ENCODE data around the gene RPL3.

The RPL3 gene

GRCh38 chr22:39317084-39317774, 2.2 kb downstream of the RPL3 start:
- DNase-seq (ENCODE audit: low read depth), result no peak

GRCh38 chr22:39316440-39317083, 2.9 kb downstream of the RPL3 start:
- no peak for DNase-seq (ENCODE audit: low read depth)

- no peak for DNase-seq (ENCODE audit: low read depth)
Measured at GRCh38 chr22:39315389-39315788, 4.0 kb downstream of the RPL3 start.

DNA sequence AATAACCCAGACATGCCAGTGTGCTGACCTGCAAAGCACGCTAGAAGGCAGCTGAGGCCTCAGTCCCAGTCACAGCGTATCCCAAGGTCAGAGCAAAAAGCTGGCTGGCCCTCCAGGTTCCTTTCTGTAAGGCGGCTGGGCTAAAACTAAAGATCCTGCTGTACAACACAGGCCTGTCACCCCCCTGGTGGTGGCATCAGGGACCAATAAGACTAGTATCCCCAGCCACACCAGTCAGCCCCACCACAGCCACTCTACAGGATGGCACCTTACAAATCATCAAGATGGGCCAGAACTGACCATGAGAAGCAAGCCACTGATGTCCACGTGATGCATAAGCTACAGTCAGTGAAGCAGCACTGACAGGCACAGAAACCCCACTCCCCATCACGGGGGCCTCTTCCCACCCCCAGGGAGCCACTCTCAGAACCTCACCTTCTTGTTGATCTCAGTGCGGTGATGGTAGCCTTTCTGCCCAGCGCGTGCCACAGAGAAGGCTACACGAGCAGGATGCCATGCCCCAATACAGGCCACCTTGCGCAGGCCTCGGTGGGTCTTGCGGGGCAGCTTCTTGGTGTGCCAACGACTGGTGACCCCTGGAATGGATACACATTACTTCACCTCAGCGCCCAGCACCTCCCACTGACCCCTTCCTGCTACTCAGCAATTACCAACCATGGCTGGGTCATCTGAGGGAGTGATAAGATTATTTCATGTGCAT, 5.0 kb downstream of the RPL3 start:
- no peak for DNase-seq (ENCODE audit: low read depth)

GRCh38 chr22:39313258-39314001, 6.0 kb downstream of the RPL3 start:
- DNase-seq (ENCODE audit: low read depth), result no peak

DNA sequence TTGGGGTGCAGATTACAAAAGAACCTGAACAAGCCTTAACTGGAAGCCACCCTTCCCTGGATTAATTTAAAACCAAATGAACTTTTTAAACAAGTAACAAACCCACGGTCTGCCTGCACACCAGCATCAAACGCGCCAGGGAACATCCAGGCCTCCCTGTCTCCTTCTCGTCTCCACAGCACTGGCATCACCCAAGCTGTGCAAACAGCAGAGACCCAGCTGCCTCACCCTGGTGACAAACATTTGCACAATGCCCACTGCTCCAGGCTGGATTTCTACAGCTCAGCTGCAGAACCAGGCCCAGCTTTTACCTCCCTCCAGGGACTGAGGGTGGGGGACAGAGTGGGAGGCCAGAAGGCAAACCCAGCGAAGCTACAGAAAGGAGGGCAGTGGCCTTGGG, 7.0 kb downstream of the RPL3 start:
- DNase-seq (ENCODE audit: low read depth), result no peak

- DNase-seq (ENCODE audit: low read depth), result no peak
Measured at GRCh38 chr22:39311592-39312400, 7.6 kb downstream of the RPL3 start.

GRCh38 chr22:39309881-39310714, 9.3 kb downstream of the RPL3 start:
- DNase-seq (ENCODE audit: low read depth), result no peak

- no peak for DNase-seq (ENCODE audit: low read depth)
Measured at GRCh38 chr22:39309364-39309861, 10.0 kb downstream of the RPL3 start.

- peak; percentile 88 for DNase-seq (ENCODE audit: low read depth)
Measured at GRCh38 chr22:39308614-39309363, 10.6 kb downstream of the RPL3 start.

GRCh38 chr22:39306456-39307361, 12.7 kb downstream of the RPL3 start:
- DNase-seq (ENCODE audit: low read depth), result no peak

GRCh38 chr22:39303892-39304671, 15.3 kb downstream of the RPL3 start:
- no peak for DNase-seq (ENCODE audit: low read depth)

GRCh38 chr22:39303358-39303757, 16.1 kb downstream of the RPL3 start:
- DNase-seq (ENCODE audit: low read depth), result no peak

GRCh38 chr22:39302431-39302960, 16.9 kb downstream of the RPL3 start:
- no peak for DNase-seq (ENCODE audit: low read depth)

DNA sequence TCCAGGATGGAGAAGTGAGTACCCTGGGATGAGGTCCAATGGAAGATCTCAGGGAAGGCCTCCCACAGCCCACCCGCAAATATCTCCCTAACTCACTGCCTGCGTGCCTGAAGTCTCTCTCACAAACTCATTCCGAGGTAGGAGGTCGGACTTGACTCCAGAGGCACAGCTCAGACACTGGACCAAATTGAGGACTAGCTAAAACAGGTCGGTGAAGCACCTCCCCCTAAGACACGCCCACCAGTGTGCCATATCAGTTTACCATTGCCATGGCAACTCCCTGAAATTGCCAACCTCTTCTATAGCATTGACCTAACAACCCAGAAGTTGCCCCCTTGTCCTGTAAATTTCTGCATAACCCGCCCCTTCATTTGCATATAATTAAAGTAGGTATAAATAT, 17.5 kb downstream of the RPL3 start:
- DNase-seq (ENCODE audit: low read depth), result no peak

- no peak for DNase-seq (ENCODE audit: low read depth)
Measured at GRCh38 chr22:39301108-39301507, 18.3 kb downstream of the RPL3 start.

- no peak for DNase-seq (ENCODE audit: low read depth)
Measured at GRCh38 chr22:39300186-39300830, 19.1 kb downstream of the RPL3 start.
